Measurements from ENCODE around the gene GTF2H2. TPM values are rescaled to one million over a fixed set of nuclear protein-coding genes. Genes with fewer than 3 reads are reported as not detected.
"Not testable (repeated sequence)": the region's sequence is repeated elsewhere in the genome, so short reads cannot be mapped to it uniquely, and the experiment has no call there.

Gene GTF2H2
- polyA plus RNA-seq, 4 donors = 17.7 to 25.5 (median 21.3) TPM

- DNase-seq (ENCODE audit: low read depth in 4 of 4, low spot score in 3 of 4) = no peak
Observed at GRCh38 chr5:71014176-71014575, 53.3 kb downstream of the GTF2H2 start.

GRCh38 chr5:71013575-71013974, 53.9 kb downstream of the GTF2H2 start:
- no peak for DNase-seq (ENCODE audit: low read depth in 4 of 4, low spot score in 3 of 4)

GRCh38 chr5:71011194-71011792, 56.2 kb downstream of the GTF2H2 start:
- no peak for DNase-seq (ENCODE audit: low read depth in 4 of 4, low spot score in 3 of 4)

GRCh38 chr5:71006983-71007382, 60.5 kb downstream of the GTF2H2 start:
- DNase-seq (ENCODE audit: low read depth in 4 of 4, low spot score in 3 of 4) = not testable (repeated sequence)

Other genes with a start within 250 kb of the GTF2H2 start
- 10 to 100 TPM; 12.1 to 16.8 (median 13.8) TPM for gene SERF1A, start 167.0 kb downstream of the GTF2H2 start, polyA plus RNA-seq (ENCODE audit: insufficient read length in 4 of 4)
- gene SMN1, start 142.6 kb downstream of the GTF2H2 start, polyA plus RNA-seq (ENCODE audit: insufficient read length in 4 of 4) = 10 to 100 TPM; 46.5 to 68.7 (median 59.0) TPM
- gene NAIP, start 42.3 kb downstream of the GTF2H2 start, polyA plus RNA-seq (ENCODE audit: insufficient read length in 4 of 4) = 10 to 100 TPM; 13.9 to 21.5 (median 18.4) TPM

All from right renal pelvis (tissue), 4 donors.